Measurements from ENCODE around the gene PARK7. TPM values are rescaled to one million over a fixed set of nuclear protein-coding genes. Genes with fewer than 3 reads are reported as not detected.

Gene PARK7
- total RNA-seq, 6 experiments from 2014 or later, result 144 to 218 (median 173) TPM

DNA sequence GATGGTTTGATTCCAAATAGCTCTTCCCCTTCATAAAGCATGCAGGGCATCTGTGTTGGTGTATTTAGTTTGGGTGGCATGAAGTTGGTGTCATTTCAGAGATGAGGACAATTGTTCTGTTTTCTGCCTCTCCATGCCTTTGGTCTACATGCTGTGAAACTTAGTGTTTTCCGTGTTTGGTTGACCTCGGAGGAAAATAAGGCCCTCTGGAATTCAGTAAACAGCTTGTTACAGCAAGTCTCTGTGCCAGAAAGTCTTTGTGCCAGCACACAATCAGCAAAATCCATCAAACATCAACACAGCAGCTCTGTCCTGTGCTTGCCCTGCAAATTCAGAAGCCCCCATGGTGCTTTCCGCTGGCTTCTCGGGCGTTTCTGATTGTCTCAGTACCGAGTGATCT lies 9.5 kb downstream of the PARK7 start:
- TF ChIP-seq, protein P1, sequence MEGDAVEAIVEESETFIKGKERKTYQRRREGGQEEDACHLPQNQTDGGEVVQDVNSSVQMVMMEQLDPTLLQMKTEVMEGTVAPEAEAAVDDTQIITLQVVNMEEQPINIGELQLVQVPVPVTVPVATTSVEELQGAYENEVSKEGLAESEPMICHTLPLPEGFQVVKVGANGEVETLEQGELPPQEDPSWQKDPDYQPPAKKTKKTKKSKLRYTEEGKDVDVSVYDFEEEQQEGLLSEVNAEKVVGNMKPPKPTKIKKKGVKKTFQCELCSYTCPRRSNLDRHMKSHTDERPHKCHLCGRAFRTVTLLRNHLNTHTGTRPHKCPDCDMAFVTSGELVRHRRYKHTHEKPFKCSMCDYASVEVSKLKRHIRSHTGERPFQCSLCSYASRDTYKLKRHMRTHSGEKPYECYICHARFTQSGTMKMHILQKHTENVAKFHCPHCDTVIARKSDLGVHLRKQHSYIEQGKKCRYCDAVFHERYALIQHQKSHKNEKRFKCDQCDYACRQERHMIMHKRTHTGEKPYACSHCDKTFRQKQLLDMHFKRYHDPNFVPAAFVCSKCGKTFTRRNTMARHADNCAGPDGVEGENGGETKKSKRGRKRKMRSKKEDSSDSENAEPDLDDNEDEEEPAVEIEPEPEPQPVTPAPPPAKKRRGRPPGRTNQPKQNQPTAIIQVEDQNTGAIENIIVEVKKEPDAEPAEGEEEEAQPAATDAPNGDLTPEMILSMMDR (IDR thresholded peaks at IDR 0.05), result no peak
- TF ChIP-seq POLR2A (IDR thresholded peaks at IDR 0.05), result no peak
- intact Hi-C loops (cut with DNase I), result loop anchor here in 1 of 2 donors (10.0 kb wide), 1 partner anchor 374 kb away; no protein-coding TSS in a partner anchor
- WGBS (ENCODE audit: insufficient coverage, low coverage, low lambda C conversion rate, missing lambda C conversion rate), result 42% methylated on average over 6 of the region's 6 CpGs

DNA sequence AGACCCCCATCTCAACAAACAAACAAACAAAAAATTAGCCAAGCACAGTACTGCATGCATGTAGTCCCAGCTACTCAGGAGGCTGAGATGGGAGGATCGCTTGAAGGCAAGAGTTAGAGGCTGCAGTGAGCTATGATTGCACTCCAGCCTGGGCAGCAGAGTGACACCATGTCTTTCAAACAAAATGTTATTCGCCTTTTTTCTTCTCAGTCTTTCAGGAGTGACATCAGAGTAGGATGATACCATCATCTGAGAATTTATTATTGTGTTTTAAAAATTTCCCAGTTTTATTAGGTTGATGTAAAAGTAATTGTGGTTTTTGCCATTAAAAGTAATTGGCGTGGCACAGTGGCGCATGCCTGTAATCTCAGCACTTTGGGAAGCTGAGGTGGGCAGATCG lies 10.8 kb downstream of the PARK7 start:
- Histone ChIP-seq H3K4me1 (peaks cover 0 to 23% (median 4%) of the 10 kb centered on the region in 4 donors), H3K27me3 (no peaks in the 10 kb centered on the region), H3K9me3 (no peaks in the 10 kb centered on the region), H3K4me3 (no peak overlapping the region), H3K36me3 (peaks cover 0 to 55% (median 24%) of the 10 kb centered on the region in 4 donors), H3K27ac (no peak overlapping the region)
- intact Hi-C loops (cut with DNase I), result loop anchor here in 1 of 2 donors (10.0 kb wide), 1 partner anchor 373 kb away; no protein-coding TSS in a partner anchor
- 94% methylated on average over 5 of the region's 5 CpGs for WGBS (ENCODE audit: insufficient coverage, low coverage, low lambda C conversion rate, missing lambda C conversion rate)
- DNase-seq, result no peak
- no peak for TF ChIP-seq POLR2A (IDR thresholded peaks at IDR 0.05)
- TF ChIP-seq, protein P1 (IDR thresholded peaks at IDR 0.05), result no peak
- ATAC-seq, result no peak

More for the DNA sequence above, 9.5 kb downstream of the PARK7 start:
- Histone ChIP-seq H3K27me3 (no peaks in the 10 kb centered on the region), H3K4me1 (peaks cover 0 to 36% (median 7%) of the 10 kb centered on the region in 4 donors), H3K4me3 (no peak overlapping the region), H3K27ac (peak overlapping the region in 1 of 3 donors; percentile 2), H3K36me3 (peaks cover 0 to 53% (median 27%) of the 10 kb centered on the region in 4 donors), H3K9me3 (no peaks in the 10 kb centered on the region)
- ATAC-seq (peak in 3 of 4 donors; percentile 25 to 56 (median 38)), DNase-seq (no peak)

DNA sequence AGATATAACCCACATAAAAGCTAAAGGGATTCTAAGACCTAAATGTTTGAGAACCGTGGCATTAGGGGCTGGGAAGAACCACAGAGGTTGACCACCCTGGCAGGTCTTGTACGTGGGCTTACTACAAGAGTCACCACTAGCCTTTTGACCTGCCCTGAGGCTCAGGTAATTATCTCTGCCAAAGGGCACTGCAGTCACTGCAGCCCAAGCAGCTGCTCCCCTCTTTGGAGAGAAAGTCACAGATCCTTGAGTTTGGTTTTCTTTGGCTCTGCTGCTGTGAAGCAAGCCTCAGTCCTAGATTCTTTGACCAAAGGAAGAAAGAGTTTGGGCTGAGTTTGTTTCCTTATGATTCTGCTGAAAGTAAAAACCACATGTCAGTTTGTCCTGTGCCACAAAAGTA lies 11.6 kb downstream of the PARK7 start:
- intact Hi-C loops (cut with DNase I), result loop anchor here in 1 of 2 donors (10.0 kb wide), 1 partner anchor 372 kb away; no protein-coding TSS in a partner anchor
- Histone ChIP-seq H3K4me3 (no peak overlapping the region), H3K9me3 (no peaks in the 10 kb centered on the region), H3K27me3 (no peaks in the 10 kb centered on the region), H3K27ac (no peak overlapping the region), H3K4me1 (peaks cover 0 to 15% (median 1%) of the 10 kb centered on the region in 4 donors), H3K36me3 (peaks cover 0 to 63% (median 23%) of the 10 kb centered on the region in 4 donors)
- TF ChIP-seq POLR2A (IDR thresholded peaks at IDR 0.05), result no peak
- TF ChIP-seq, protein P1 (IDR thresholded peaks at IDR 0.05), result no peak
- no peak for ATAC-seq
- DNase-seq, result no peak
- 100% methylated on average over 2 of the region's 2 CpGs for WGBS (ENCODE audit: insufficient coverage, low coverage, low lambda C conversion rate, missing lambda C conversion rate)

- TF ChIP-seq, protein P1 (IDR thresholded peaks at IDR 0.05), result peak; percentile 87 to 93 (median 90)
- no peak for TF ChIP-seq POLR2A (IDR thresholded peaks at IDR 0.05)
- Histone ChIP-seq H3K4me1 (peaks cover 0 to 14% (median 1%) of the 10 kb centered on the region in 4 donors), H3K9me3 (no peaks in the 10 kb centered on the region), H3K4me3 (no peak overlapping the region), H3K36me3 (peaks cover 0 to 64% (median 22%) of the 10 kb centered on the region in 4 donors), H3K27ac (no peak overlapping the region), H3K27me3 (no peaks in the 10 kb centered on the region)
- intact Hi-C loops (cut with DNase I), result loop anchor here (5.0 to 10.0 kb wide), 2 partner anchors 342 to 369 kb away; partner anchors contain the start of gene SLC45A1 (in 1 of the 2)
- DNase-seq (peak; percentile 68 to 80 (median 76)), ATAC-seq (peak; percentile 99 to 100 (median 100))
- WGBS (ENCODE audit: insufficient coverage, low coverage, low lambda C conversion rate, missing lambda C conversion rate), result 66% methylated on average over 7 of the region's 8 CpGs
These were observed 13.8 kb downstream of the PARK7 start for GRCh38 chr1:7975212-7975865.

Measured in right lobe of liver (tissue), 6 donors.